Measurements from ENCODE around the gene MOB2. TPM values are rescaled to one million over a fixed set of nuclear protein-coding genes. Genes with fewer than 3 reads are reported as not detected.
A peak's percentile ranks its signal among the peaks of the same experiment; 100 is the strongest.

MOB2 gene, protein sequence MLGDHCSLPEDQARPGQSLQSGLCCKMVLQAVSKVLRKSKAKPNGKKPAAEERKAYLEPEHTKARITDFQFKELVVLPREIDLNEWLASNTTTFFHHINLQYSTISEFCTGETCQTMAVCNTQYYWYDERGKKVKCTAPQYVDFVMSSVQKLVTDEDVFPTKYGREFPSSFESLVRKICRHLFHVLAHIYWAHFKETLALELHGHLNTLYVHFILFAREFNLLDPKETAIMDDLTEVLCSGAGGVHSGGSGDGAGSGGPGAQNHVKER
- 24.8 TPM for polyA plus RNA-seq (ENCODE audit: insufficient read length)

DNA sequence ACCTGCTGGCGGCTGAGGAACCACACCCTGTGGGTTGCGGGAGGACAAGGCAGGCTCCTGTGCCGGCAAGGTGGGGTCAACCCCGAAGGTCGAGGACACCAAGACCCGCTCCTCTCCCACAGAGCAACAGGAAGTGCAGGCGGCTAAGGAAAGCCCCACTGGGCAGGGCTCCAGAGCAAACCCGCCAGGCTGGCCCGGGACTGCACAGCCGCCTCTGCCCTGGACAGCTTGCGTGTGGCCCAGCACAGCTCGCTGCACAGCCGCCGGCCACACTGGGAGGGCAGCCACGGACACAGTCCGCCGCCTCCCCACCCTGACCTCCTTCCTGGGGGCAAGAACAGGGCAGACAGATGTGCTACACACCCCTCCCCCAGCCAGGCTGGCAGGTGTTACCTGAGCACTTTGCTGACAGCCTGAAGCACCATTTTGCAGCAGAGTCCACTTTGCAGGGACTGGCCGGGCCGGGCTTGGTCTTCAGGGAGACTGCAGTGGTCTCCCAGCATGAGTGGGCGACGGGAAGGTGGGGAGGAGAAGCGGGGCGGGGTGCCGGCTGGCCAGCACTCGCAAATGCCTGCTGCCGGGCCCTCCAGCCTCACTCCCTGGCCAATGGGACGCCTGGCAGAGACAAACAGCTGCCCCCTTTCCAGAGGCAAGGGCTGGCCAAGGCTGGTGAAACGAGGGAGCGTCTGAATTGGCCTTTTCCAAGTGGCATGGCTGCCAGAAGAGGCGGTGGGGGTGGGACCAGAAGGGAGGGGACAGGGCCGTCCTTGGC lies at the start of gene MOB2:
Gene MOB2 (minus strand): TSS at position 726 of the 772 bp plus-strand sequence. CDS start 223 bp downstream, at position 503.
- DNase-seq: peak; percentile 24

DNA sequence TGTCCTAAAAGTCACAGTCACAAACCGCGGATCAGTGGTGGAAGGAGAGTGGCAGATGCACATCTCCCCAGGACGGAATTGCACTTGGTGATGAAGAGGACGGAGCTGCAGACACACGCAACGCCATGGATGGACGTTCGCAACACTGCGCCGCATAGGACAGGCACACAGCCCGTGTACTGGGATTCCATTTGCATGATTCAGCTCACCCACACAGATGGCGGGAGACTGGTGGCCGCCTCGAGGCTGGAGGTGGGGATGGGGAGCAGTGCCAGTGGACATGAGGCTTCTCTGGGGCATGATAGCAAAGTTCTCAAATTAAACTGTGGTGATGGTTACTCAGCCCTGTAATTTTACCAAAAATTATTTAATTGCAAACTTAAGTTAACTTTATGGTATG lies 48.1 kb upstream of the MOB2 start:
- DNase-seq: no peak

GRCh38 chr11:1534171-1534570 lies 47.6 kb upstream of the MOB2 start:
- no peak for DNase-seq

- DNase-seq: no peak
Measured at GRCh38 chr11:1533342-1533725, 46.8 kb upstream of the MOB2 start.

GRCh38 chr11:1532606-1533341 lies 46.2 kb upstream of the MOB2 start:
- no peak for DNase-seq

DNA sequence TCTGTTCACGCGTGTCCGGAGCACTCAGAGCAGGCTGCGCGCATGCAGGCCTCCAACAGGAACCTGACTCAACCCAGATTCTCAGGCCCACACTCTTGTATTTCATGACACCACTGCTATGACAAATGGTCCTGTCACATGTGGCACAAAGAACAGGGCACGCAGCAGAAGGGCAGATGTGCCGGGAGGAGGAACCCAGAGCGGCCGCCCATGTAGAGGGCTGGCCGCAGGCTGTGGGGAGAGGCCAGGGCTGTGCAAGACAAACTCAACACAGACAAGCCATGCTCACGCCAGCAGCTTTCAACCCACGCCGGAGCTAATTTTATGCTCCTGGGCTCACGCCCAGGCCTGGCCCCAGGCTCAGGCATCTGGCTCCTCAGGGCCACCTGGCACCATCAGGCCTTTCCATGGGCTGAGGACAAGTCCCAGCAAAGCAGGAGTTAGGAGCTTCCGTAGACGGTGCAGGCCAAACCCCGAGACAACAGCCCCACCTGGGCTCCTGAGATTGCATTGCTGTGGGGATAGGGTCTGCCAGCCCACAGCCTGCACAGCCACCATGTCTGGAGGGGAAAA lies 45.5 kb upstream of the MOB2 start:
- peak; percentile 62 for DNase-seq

GRCh38 chr11:1531449-1532013 lies 45.0 kb upstream of the MOB2 start:
- DNase-seq: no peak

GRCh38 chr11:1530686-1531448 lies 44.3 kb upstream of the MOB2 start:
- no peak for DNase-seq

DNA sequence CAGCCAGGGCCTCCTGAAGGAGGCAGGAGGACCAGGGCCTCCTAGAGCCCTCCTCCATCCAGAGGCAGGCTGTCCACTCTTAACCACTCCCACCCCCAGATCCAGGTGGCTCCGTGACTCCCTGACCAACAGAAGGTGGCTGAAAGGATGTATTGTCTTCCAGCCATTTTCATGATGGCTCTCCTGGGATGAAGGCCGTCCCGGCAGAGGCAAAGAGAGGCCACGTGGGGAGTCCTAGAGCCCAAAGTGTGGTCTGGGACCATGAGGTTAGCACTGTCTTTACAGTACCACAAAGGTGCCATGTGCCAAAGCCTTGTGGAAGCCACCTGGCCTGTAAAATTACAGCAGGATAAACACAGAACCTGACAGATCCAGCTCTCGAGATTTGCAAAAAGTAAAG lies 43.2 kb upstream of the MOB2 start:
- DNase-seq: no peak

GRCh38 chr11:1529286-1529685 lies 42.7 kb upstream of the MOB2 start:
- DNase-seq: no peak

DNA sequence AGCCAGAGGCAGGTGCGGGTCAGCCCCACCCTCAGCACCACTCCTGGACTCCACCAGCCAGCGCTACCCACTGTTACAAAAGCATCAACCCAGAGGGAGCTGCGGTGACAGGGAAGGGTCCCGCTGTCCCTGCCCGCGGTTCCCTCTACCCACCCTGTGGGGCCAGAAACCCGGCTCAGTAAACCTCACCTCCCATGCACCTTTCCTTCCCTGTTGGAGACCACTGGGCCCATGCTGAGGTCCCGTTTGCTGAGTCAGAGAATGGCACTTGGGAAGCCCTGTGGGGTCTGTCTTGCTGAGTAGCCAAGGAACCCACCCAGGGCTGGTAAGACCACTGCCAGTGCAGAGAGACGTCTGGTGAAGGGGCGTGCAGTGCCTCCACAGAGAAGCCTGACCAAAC lies 42.1 kb upstream of the MOB2 start:
- no peak for DNase-seq

DNA sequence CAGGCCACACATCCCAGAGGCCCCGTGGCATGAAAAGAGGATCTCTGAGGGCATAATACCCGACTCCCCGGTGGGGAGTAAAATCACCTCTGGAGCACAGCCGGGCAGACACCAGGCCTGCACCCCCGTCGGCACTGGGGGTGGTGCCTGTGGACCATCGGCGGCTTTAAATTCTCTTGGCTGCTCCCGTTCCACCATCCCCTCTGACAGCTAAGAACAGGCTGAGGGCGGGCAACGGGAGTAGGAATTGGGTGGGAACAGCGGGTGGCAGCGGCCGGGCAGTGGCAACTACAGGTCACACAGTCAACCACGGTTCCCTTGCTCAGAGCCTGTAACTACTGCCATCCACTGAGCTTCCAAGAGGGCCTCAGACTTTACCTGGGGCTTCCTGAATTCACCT lies 40.2 kb upstream of the MOB2 start:
- DNase-seq: no peak

- DNase-seq: no peak
Measured at GRCh38 chr11:1523779-1524178, 37.2 kb upstream of the MOB2 start.

DNA sequence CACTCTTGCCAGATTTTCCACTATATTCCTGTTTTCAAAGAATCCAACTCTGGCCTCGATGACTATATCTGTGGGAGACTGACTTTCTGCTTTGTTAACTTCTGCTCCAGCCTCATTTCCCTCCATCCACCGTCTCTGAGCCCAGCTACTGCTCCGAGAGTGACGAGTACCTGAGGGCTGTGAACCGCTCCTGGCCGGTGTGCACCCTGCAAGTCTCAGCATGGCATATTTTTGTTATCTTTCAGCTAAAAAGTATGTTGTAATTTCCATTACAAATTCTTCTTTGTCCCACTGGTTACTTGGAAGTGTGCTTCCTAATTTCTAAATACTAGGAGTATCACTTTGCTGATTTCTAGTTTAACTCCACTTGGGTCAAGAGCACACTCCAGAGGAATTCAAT lies 36.5 kb upstream of the MOB2 start:
- DNase-seq: no peak

DNA sequence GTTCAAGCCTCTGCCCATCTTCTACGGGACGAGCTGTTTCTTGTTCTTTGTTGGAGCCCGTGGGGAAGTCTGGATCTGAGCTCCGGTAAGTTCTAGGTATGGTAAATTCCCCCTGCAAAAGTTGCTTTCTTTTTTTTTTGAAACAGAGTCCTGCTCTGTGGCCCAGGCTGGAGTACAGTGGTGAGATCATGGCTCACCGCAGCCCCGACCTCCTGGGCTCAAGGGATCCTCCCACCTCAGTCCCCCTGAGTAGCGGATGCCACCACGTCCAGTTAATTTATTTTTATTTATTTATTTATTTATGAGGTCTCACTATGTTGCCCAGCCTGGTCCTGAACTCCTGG lies 35.5 kb upstream of the MOB2 start:
- DNase-seq: no peak

DNA sequence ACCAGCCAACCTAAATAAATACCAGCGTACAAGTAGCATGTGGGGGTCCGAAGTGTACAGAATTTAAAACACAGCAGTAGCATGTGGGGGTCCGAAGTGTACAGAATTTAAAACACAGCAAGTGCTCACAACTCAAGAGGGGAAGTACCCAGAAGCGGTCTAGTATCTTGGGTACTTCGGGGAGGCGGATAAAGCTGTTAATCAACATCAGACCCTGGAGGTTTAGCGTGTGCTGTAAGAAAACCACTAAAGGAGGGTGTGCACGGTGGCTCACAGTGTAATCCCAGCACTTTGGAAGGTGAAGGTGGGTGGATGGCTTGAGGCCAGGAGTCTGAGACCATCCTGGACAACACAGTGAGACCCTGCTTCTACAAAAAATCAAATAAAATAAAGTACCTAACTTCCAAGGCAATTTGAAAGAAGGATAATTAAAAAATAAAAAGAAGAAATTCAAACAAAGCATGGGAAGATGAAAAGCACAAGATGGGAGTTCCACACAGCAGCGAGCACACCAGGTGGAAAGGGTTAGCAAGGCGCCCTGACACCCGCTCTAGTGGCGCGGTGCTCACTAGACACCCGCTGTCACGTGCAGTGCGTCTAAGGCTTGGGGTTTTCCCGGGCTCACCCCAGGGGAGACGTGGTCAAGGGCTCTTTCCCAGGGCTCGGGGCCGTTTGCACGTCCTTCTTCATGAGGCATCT lies 35.0 kb upstream of the MOB2 start:
- no peak for DNase-seq

DNA sequence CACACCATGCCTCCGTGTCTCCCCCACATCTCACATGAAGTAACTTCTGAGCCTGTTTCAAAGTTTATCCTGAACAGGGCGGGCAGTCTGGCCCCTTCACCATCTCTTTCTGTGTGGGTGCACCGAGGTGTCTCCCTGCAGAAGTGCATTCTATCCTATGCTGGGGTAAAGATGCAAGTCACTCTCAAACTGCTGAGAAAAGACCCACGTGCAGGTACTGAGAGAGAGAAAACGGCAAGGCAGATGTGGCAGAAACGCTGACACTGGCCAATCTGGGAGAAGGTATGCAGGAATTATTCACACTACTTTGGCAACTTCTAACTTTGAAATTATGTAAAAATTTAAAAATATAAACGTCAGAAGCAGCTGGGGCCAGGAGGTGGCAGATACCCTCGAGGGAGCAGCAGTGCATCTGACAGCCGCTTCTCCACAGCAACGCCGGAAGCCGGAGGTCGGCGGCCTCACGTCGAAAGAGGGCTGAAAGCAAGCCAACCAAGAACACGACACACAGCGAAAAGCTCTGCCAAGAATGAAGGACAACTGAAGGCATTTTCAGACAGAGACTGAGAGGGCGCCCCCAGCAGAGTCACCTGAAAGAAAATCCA lies 34.2 kb upstream of the MOB2 start:
- no peak for DNase-seq

GRCh38 chr11:1520209-1520662 lies 33.7 kb upstream of the MOB2 start:
- no peak for DNase-seq

GRCh38 chr11:1519028-1520010 lies 32.7 kb upstream of the MOB2 start:
- no peak for DNase-seq

DNA sequence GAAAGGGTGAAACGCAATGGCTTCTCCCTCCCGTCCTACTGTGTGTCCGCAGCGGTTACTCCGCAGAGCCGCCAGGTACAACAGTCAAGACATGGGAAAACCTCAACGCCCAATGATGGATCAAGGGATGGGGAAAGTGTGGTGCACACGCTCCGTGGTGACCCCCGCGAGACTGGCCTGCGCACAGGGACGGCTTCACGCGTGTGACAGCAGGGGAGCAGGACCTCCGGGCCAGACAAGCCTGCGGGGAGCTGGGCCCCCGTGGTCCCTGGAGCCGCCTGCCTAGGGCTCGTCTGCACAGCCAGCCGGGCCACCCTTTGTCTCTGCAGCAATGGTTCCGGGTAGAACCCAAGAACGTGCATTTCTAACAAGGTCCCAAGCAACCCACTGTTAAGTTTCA lies 31.7 kb upstream of the MOB2 start:
- no peak for DNase-seq
